Lower leg skin (tissue), 4 donors: Measurements from ENCODE around the gene PXDN. TPM values are rescaled to one million over a fixed set of nuclear protein-coding genes. Genes with fewer than 3 reads are reported as not detected.

Experiments used
- DNase-seq, 2 donors: peaks; one replicate each; pipeline ENCODE4 v3.0.0-alpha.2; 2019; ENCODE audit warnings: low spot score in 2 of 2
- H3K4me3 ChIP-seq: fragments of 200-600 bp; sonication (generic); 2 replicates; pipeline ENCODE4 v1.5.1; 2017; ENCODE audit warnings: mild to moderate bottlenecking, low read depth; ENCODE audit not compliant: poor library complexity, severe bottlenecking
- POLR2A ChIP-seq, 2 donors: fragments of 450-650 bp; IDR thresholded peaks; one replicate each; pipeline ENCODE4 v1.6.1; 2016 to 2017; ENCODE audit warnings: antibody characterized with exemption in 2 of 2, mild to moderate bottlenecking in 1 of 2, moderate library complexity in 1 of 2
- WGBS, 2 donors: methylation state at CpG; one replicate each; pipeline ENCODE4 v1.1.5; 2018; 5-methylcytosine and 5-hydroxymethylcytosine counted together
- intact Hi-C: fragments of 100-400 bp; cut with DNase I; formaldehyde crosslinking; loops from one replicate; pipeline ENCODE4 v1.15.0; 2023; ENCODE audit warnings: low total_unique reads
- total RNA-seq, 4 donors: library from RNA; depleted of rRNA; stranded (reverse); fragments of >200 nt; gene quantifications; one replicate each; pipeline ENCODE4 v1.1.0, GENCODE V29; 2016
- TF ChIP-seq, protein P1 (sequence below), 3 donors: fragments of 450-650 bp; IDR thresholded peaks; one replicate each; pipeline ENCODE4 v1.5.1; 2016; ENCODE audit warnings: antibody characterized with exemption in 3 of 3, mild to moderate bottlenecking in 3 of 3, moderate library complexity in 2 of 3

The PXDN gene
- total RNA-seq, 4 donors from 2014 or later, result 4.7 to 13.7 (median 7.0) TPM

- intact Hi-C loops, result no loop called here
- no peak for TF ChIP-seq POLR2A (IDR thresholded peaks at IDR 0.05)
- TF ChIP-seq, protein P1, sequence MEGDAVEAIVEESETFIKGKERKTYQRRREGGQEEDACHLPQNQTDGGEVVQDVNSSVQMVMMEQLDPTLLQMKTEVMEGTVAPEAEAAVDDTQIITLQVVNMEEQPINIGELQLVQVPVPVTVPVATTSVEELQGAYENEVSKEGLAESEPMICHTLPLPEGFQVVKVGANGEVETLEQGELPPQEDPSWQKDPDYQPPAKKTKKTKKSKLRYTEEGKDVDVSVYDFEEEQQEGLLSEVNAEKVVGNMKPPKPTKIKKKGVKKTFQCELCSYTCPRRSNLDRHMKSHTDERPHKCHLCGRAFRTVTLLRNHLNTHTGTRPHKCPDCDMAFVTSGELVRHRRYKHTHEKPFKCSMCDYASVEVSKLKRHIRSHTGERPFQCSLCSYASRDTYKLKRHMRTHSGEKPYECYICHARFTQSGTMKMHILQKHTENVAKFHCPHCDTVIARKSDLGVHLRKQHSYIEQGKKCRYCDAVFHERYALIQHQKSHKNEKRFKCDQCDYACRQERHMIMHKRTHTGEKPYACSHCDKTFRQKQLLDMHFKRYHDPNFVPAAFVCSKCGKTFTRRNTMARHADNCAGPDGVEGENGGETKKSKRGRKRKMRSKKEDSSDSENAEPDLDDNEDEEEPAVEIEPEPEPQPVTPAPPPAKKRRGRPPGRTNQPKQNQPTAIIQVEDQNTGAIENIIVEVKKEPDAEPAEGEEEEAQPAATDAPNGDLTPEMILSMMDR (IDR thresholded peaks at IDR 0.05), result no peak
- no peak for DNase-seq
- 88 to 89% methylated on average over 19 of the region's 19 CpGs for WGBS, 2 donors
- no peak overlapping the region for H3K4me3 ChIP-seq
Observed at GRCh38 chr2:1650085-1650872, 94.0 kb downstream of the PXDN start.

- TF ChIP-seq, protein P1 (IDR thresholded peaks at IDR 0.05), result no peak
- no peak for TF ChIP-seq POLR2A (IDR thresholded peaks at IDR 0.05)
- no peak overlapping the region for H3K4me3 ChIP-seq
- no peak for DNase-seq
- 95 to 96% methylated on average over 52 of the region's 58 CpGs for WGBS, 2 donors
- intact Hi-C loops, result no loop called here
Observed at GRCh38 chr2:1649103-1650084, 94.9 kb downstream of the PXDN start.

GRCh38 chr2:1648241-1649102, 95.8 kb downstream of the PXDN start:
- no peak overlapping the region for H3K4me3 ChIP-seq
- DNase-seq, result no peak
- WGBS, 2 donors, result 94 to 95% methylated on average over 66 to 67 of the region's 67 CpGs
- TF ChIP-seq, protein P1 (IDR thresholded peaks at IDR 0.05), result no peak
- no peak for TF ChIP-seq POLR2A (IDR thresholded peaks at IDR 0.05)
- intact Hi-C loops, result no loop called here

- H3K4me3 ChIP-seq, result no peak overlapping the region
- intact Hi-C loops, result no loop called here
- TF ChIP-seq, protein P1 (IDR thresholded peaks at IDR 0.05), result no peak
- TF ChIP-seq POLR2A (IDR thresholded peaks at IDR 0.05), result no peak
- 89 to 91% methylated on average over 20 of the region's 20 CpGs for WGBS, 2 donors
- DNase-seq, result no peak
Observed at GRCh38 chr2:1647417-1648240, 96.7 kb downstream of the PXDN start.
